Neural progenitor cell (in vitro differentiated cells): ENCODE results near the gene UPF3A.

Experiments used
- CTCF ChIP-seq: fragments of 200-600 bp; sonication (generic); IDR thresholded peaks from 2 replicates; pipeline ENCODE4 v1.5.1; 2017; ENCODE audit warnings: antibody characterized with exemption, mild to moderate bottlenecking
- EZH2 ChIP-seq: fragments of 200-600 bp; sonication (generic); IDR thresholded peaks from 2 replicates; pipeline ENCODE4 v1.6.1; 2017; ENCODE audit warnings: antibody characterized with exemption, mild to moderate bottlenecking, moderate library complexity
- EZH2phosphoT487 ChIP-seq: fragments of 200-600 bp; sonication (generic); IDR thresholded peaks from 2 replicates; pipeline ENCODE4 v1.6.1; 2017; ENCODE audit warnings: antibody characterized with exemption

- TF ChIP-seq EZH2 (no peak), CTCF (no peak), EZH2phosphoT487 (no peak)
These were observed 27.7 kb downstream of the UPF3A start for GRCh38 chr13:114309086-114309485.
